NB4 (cell line): ENCODE data around the gene MYL4.
A peak's percentile ranks its signal among the peaks of the same experiment; 100 is the strongest.

Experiments
- DNase-seq: peaks from one replicate; pipeline ENCODE4 v3.0.0; 2010; ENCODE audit warnings: low read depth
- H3K4me3 ChIP-seq: one replicate; pipeline ENCODE4 v1.5.1; 2011; ENCODE audit warnings: mild to moderate bottlenecking, low read depth, low read length, moderate library complexity
- MYC ChIP-seq: IDR thresholded peaks from 2 replicates; pipeline ENCODE4 v1.6.1; 2011; ENCODE audit warnings: low read depth, low read length
- POLR2A ChIP-seq: IDR thresholded peaks from 2 replicates; pipeline ENCODE4 v1.6.1; 2011; ENCODE audit warnings: mild to moderate bottlenecking; ENCODE audit not compliant: insufficient read length; ENCODE audit errors: extremely low read depth
- TF ChIP-seq, protein P1 (sequence below): IDR thresholded peaks from 2 replicates; pipeline ENCODE4 v1.6.1; 2011; ENCODE audit warnings: low read depth, low read length
- TF ChIP-seq, protein P2 (sequence below): IDR thresholded peaks from one replicate; pipeline ENCODE4 v1.5.1; 2012; ENCODE audit warnings: low read depth, low read length

MYL4 gene

DNA sequence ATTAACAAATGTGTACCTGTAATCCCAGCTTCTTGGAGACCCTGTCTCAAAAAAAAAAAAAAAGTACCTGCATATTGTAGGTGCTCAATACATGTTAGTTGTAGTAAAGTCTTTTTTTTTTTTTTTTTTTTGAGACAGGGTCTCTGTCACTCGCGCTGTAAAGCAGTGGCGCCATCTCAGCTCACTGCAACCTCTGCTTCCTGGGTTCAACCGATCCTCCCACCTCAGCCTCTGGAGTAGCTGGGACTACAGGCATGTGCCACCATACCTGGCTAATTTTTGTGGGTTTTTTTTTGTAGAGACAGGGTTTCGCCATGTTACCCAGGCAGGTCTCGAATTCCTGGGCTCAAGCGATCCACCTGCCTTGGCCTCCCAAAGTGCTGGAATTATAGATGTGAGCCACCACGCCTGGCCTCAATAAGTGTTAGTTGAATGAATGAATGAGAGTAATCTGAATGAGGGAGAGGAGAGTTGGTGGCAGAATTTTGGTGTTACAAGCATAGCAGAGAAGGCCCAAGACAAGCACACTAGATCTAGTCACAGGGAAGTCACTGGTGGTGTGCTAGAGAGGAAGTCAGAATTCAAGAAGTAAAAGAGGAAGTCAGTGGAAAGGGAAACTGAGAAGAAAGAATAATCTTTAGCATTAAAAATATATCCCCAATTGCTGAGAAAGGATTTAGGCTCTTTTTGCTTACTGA lies 9.4 kb upstream of the MYL4 start:
- H3K4me3 ChIP-seq, result no peak overlapping the region
- TF ChIP-seq, protein P1, sequence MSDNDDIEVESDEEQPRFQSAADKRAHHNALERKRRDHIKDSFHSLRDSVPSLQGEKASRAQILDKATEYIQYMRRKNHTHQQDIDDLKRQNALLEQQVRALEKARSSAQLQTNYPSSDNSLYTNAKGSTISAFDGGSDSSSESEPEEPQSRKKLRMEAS, result 0 out of 2 replicates have a peak, but pooled peaks have one; percentile 16
- TF ChIP-seq POLR2A (no peak), MYC (0 out of 2 replicates have a peak, but pooled peaks have one; percentile 37)
- TF ChIP-seq, protein P2, sequence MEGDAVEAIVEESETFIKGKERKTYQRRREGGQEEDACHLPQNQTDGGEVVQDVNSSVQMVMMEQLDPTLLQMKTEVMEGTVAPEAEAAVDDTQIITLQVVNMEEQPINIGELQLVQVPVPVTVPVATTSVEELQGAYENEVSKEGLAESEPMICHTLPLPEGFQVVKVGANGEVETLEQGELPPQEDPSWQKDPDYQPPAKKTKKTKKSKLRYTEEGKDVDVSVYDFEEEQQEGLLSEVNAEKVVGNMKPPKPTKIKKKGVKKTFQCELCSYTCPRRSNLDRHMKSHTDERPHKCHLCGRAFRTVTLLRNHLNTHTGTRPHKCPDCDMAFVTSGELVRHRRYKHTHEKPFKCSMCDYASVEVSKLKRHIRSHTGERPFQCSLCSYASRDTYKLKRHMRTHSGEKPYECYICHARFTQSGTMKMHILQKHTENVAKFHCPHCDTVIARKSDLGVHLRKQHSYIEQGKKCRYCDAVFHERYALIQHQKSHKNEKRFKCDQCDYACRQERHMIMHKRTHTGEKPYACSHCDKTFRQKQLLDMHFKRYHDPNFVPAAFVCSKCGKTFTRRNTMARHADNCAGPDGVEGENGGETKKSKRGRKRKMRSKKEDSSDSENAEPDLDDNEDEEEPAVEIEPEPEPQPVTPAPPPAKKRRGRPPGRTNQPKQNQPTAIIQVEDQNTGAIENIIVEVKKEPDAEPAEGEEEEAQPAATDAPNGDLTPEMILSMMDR, result no peak
- DNase-seq, result peak; percentile 76

DNA sequence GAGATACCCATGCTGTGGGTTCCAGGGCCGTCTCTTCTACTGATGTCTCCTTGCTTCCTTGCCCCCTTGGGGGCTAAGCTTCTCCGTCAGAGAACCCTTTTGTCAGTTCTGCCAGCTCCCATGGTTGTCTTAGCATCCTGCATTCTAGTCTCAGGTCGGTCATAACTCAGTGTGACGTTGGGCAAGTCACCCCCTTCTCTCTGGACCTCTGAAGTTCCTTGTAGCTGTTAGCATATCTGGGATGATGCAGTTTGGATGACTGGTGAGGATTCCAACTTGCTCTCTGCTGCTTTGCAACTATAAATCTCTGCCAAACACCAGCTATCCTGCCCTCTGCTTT lies 8.9 kb upstream of the MYL4 start:
- H3K4me3 ChIP-seq, result no peak overlapping the region
- DNase-seq, result peak; percentile 25
- TF ChIP-seq MYC, result no peak
- TF ChIP-seq, protein P2, result no peak
- TF ChIP-seq, protein P1, result no peak
- TF ChIP-seq POLR2A, result no peak

DNA sequence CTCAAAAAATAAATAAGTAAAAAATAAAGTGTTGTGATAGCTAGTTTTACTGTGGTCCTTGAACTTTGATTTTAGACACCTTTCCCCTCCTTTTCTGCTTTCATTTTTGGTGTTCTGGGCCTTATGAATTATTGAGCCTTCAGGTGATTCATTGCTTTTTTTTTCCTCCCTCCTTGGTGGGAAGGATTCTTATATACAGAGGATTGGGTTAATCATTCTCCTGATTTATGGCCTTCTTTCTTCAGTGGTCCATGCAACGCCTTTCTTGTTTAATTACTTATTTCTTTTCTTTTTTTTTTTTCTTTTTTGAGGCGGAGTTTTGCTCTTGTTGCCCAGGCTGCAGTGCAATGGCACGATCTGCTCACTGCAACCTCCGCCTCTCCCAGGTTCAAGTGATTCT lies 8.0 kb upstream of the MYL4 start:
- TF ChIP-seq, protein P1, result no peak
- TF ChIP-seq POLR2A (no peak), MYC (no peak)
- TF ChIP-seq, protein P2, result no peak
- no peak overlapping the region for H3K4me3 ChIP-seq
- no peak for DNase-seq

DNA sequence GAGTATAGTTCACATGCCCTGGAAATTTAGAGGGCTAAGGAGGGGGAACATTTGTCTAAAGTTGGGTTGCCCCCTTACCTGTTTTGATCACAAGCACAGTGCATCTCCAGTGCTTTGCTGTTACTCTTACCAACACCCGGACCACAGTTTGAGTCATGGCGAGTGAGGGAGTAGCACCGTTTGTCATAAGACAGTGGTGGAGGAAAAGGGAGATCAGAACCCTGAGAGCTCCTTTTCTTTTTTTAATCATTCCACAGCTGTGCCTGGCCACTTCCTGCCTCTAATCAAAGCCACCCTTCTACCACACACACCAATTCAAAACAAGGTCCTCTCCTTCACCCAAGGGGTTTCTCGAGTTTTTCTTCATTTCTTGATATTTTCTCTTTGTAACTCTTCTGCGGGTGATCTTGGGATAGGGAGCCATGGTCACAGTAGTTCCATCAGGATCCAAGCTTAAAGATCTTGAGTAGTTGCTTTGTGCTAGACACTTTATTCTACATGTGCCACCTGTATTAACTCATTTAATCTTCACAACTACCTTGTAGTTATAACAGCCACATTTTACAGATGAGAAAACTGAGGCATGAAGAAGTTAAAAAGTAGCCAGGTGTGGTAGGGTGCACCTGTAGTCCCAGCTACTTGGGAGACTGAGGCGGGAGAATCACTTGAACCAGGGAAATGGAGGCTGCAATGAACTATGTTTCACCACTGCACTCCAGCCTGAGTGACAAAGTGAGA lies 5.0 kb upstream of the MYL4 start:
- TF ChIP-seq POLR2A (no peak), MYC (no peak)
- TF ChIP-seq, protein P1, result no peak
- TF ChIP-seq, protein P2, result no peak
- DNase-seq, result peak; percentile 45
- no peak overlapping the region for H3K4me3 ChIP-seq

DNA sequence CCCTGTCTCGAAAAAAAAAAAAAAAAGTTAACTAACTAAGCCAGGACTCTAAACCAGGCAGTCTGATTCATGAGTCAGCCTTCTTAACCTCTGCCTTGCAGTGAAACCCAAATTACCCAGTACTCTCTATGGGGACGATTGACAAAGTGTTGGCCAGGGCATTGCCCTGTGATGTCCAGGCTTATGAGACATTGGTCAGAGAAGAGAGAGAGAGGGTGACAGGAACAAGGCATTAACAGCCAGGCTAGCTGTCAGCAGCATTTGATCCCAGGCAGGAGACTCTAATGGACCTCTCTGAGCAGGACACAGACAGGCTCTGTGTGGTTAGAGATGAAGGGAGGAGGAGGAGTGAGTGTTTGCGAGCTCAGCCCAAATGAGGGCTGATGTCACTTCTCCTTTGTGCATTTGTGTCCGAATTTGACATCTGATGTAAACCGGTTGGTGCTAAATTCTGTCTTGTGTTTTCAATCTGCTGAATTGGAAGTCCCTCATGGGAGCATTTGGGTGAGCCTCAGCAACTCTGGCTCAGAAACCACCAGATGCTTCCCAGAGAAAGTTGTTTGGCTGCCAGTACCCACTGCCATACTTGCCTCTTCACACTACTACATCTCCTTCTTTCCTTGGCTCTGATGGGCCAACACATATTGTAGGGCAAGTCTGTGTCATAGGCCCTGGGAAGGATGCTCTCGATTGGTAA lies 4.3 kb upstream of the MYL4 start:
- DNase-seq, result peak; percentile 60
- TF ChIP-seq MYC, result no peak
- TF ChIP-seq, protein P2, result no peak
- TF ChIP-seq POLR2A, result no peak
- TF ChIP-seq, protein P1, result no peak
- H3K4me3 ChIP-seq, result no peak overlapping the region
